ENCODE data around the gene FBXO38.

DNA sequence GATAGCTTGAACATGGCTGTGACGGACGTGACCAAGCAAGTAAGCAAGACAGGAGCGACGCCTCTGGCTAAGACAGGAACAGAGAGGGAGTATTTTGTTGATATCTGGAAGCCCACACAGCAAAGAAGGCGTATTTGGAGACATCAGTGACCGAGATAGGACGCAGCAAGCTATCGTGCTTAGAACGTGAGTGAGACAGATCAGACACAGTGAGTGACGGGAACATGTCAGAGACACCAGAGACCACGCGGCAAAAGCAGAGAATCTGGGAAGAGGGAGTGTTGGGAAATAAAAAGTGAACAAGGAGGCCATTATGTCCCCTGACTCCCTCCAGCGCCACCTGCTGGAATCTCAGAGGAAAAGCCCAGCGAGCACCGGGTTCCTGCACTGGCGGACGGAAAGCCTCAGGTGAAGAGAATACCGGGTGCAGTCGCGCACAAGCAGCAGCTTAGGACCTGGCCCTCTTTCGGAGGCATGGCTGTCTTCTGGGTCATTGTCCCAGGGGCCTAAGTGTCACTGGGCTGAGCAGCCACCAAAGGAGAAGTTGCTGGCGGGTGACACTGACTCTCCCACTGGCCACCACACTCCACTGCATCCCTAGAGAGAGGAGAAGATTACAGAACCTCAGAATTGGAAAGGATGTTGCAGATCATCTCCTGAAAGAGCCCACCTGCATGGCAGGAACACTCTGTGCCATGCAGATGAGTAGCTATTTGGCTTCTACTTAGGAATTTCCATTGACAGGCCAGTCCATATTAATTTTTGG lies 99.1 kb downstream of the FBXO38 start:
- TF ChIP-seq POLR2A (IDR thresholded peaks at IDR 0.05) (no peak), EP300 (IDR thresholded peaks at IDR 0.05; ENCODE audit: low read depth) (no peak)
- TF ChIP-seq, protein P1, sequence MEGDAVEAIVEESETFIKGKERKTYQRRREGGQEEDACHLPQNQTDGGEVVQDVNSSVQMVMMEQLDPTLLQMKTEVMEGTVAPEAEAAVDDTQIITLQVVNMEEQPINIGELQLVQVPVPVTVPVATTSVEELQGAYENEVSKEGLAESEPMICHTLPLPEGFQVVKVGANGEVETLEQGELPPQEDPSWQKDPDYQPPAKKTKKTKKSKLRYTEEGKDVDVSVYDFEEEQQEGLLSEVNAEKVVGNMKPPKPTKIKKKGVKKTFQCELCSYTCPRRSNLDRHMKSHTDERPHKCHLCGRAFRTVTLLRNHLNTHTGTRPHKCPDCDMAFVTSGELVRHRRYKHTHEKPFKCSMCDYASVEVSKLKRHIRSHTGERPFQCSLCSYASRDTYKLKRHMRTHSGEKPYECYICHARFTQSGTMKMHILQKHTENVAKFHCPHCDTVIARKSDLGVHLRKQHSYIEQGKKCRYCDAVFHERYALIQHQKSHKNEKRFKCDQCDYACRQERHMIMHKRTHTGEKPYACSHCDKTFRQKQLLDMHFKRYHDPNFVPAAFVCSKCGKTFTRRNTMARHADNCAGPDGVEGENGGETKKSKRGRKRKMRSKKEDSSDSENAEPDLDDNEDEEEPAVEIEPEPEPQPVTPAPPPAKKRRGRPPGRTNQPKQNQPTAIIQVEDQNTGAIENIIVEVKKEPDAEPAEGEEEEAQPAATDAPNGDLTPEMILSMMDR (IDR thresholded peaks at IDR 0.05): peak; percentile 25 to 53 (median 40)
